Esophagus muscularis mucosa (tissue), 4 donors: Measurements from ENCODE around the gene FOXS1. TPM values are rescaled to one million over a fixed set of nuclear protein-coding genes. Genes with fewer than 3 reads are reported as not detected.

ENCODE experiments used
- DNase-seq: peaks from one replicate; pipeline ENCODE4 v3.0.0-alpha.2; 2017; ENCODE audit errors: extremely low spot score
- H3K27ac ChIP-seq, 4 donors: fragments of 200-600 bp; sonication (generic); replicated peaks in 1 of 4; 1 replicate in 3 of 4; 2 replicates in 1 of 4; pipeline ENCODE4 v1.5.1; 2016 to 2019; ENCODE audit warnings: mild to moderate bottlenecking in 1 of 4
- H3K27me3 ChIP-seq, 4 donors: fragments of 200-600 bp; sonication (generic); one replicate each; pipeline versions ENCODE4 v1.5.1 to v1.6.0; 2016 to 2019
- H3K36me3 ChIP-seq, 4 donors: fragments of 200-600 bp; sonication (generic); one replicate each; pipeline ENCODE4 v1.5.1; 2016 to 2019
- H3K4me1 ChIP-seq, 4 donors: fragments of 200-600 bp; sonication (generic); one replicate each; pipeline ENCODE4 v1.5.1; 2016 to 2019
- H3K4me3 ChIP-seq, 4 donors: fragments of 200-600 bp; sonication (generic); 1 replicate in 2 of 4; 2 replicates in 2 of 4; pipeline ENCODE4 v1.5.1; 2016 to 2019; ENCODE audit warnings: mild to moderate bottlenecking in 4 of 4, moderate library complexity in 1 of 4
- H3K9me3 ChIP-seq, 4 donors: fragments of 200-600 bp; sonication (generic); 1 replicate in 3 of 4; 2 replicates in 1 of 4; pipeline ENCODE4 v1.5.1; 2016 to 2019
- EP300 ChIP-seq: sonication (generic); formaldehyde crosslinking; IDR thresholded peaks from one replicate; pipeline ENCODE4 v1.6.1; 2017; ENCODE audit warnings: antibody characterized with exemption
- POLR2A ChIP-seq: fragments of 450-650 bp; IDR thresholded peaks from one replicate; pipeline ENCODE4 v1.6.1; 2017; ENCODE audit warnings: antibody characterized with exemption, moderate library complexity, mild to moderate bottlenecking, low read depth
- POLR2AphosphoS5 ChIP-seq, 2 donors: sonication (generic); formaldehyde crosslinking; IDR thresholded peaks; one replicate each; pipeline ENCODE4 v1.6.1; 2017; ENCODE audit warnings: antibody characterized with exemption in 2 of 2
- WGBS: methylation state at CpG from one replicate; pipeline ENCODE4 v1.1.5; 2018; 5-methylcytosine and 5-hydroxymethylcytosine counted together
- intact Hi-C: fragments of 100-400 bp; cut with DNase I; formaldehyde crosslinking; loops from one replicate; pipeline ENCODE4 v1.15.1; 2023
- total RNA-seq, 4 donors: library from RNA; depleted of rRNA; stranded (reverse); fragments of >200 nt; gene quantifications; one replicate each; pipeline versions ENCODE4 v1.1.0 to v1.2.1, GENCODE V29; 2016
- TF ChIP-seq, protein P1 (sequence below), 3 experiments: fragments of 200-600 bp in 2 of 3; fragments of 450-650 bp in 1 of 3; sonication (generic) in 2 of 3; IDR thresholded peaks; one replicate each; pipeline ENCODE4 v1.5.1; 2017 to 2019; ENCODE audit warnings: antibody characterized with exemption in 3 of 3, mild to moderate bottlenecking in 2 of 3, moderate library complexity in 1 of 3

Gene FOXS1
- total RNA-seq, 4 donors from 2014 or later, result 0.50 to 3.4 (median 0.87) TPM

GRCh38 chr20:31846793-31847138 is 1.4 kb upstream of the FOXS1 start:
- intact Hi-C loops, result no loop called here
- 81% methylated on average over 2 of the region's 3 CpGs for WGBS
- peaks cover 12 to 23% (median 15%) of the 10 kb centered on the region in 4 donors for H3K4me1 ChIP-seq

DNA sequence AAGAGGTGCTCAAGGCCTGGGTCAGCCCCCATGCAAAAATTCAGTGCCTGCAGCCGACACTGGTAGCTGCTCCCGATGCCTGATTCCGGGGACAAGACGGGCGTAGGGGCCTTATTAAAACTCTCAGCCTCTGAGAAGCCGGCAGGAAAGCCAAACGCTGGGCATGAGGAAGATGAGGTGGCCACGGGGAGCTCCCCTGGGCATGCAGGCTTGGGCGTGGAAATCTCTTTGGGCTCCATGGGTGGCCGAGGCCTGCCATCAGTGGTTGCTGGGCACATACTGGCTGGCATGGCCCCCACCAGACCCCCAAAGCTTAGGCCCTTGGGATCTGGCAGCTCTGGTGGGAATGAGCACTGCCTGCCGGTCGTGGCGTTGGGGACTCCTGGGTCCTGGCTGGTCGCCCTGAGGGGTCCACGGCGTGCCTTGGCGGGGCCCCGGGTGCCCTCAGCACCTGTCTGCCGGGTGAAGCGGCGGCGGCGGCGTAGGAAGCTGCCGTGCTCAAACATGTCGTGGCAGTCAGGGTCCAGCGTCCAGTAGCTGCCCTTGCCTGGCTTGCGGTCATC is 586 bp downstream of the FOXS1 start:
- Histone ChIP-seq H3K9me3 (no peaks in the 10 kb centered on the region), H3K4me1 (peaks cover 17 to 25% (median 17%) of the 10 kb centered on the region in 4 donors)
- 80% methylated on average over 21 of the region's 28 CpGs for WGBS

More at GRCh38 chr20:31846793-31847138, 1.4 kb upstream of the FOXS1 start:
- Histone ChIP-seq H3K27me3 (peaks cover 0 to 36% (median 3%) of the 10 kb centered on the region in 4 donors), H3K36me3 (no peaks in the 10 kb centered on the region), H3K4me3 (no peak overlapping the region), H3K9me3 (no peaks in the 10 kb centered on the region), H3K27ac (no peak overlapping the region)
- DNase-seq, result no peak
- TF ChIP-seq POLR2AphosphoS5 (IDR thresholded peaks at IDR 0.05) (no peak), EP300 (no peak), POLR2A (no peak)
- TF ChIP-seq, protein P1, sequence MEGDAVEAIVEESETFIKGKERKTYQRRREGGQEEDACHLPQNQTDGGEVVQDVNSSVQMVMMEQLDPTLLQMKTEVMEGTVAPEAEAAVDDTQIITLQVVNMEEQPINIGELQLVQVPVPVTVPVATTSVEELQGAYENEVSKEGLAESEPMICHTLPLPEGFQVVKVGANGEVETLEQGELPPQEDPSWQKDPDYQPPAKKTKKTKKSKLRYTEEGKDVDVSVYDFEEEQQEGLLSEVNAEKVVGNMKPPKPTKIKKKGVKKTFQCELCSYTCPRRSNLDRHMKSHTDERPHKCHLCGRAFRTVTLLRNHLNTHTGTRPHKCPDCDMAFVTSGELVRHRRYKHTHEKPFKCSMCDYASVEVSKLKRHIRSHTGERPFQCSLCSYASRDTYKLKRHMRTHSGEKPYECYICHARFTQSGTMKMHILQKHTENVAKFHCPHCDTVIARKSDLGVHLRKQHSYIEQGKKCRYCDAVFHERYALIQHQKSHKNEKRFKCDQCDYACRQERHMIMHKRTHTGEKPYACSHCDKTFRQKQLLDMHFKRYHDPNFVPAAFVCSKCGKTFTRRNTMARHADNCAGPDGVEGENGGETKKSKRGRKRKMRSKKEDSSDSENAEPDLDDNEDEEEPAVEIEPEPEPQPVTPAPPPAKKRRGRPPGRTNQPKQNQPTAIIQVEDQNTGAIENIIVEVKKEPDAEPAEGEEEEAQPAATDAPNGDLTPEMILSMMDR (IDR thresholded peaks at IDR 0.05), result no peak

GRCh38 chr20:31843881-31844280 is 1.5 kb downstream of the FOXS1 start:
- Histone ChIP-seq H3K36me3 (no peaks in the 10 kb centered on the region), H3K27me3 (peaks cover 0 to 7% (median 0%) of the 10 kb centered on the region in 4 donors), H3K4me3 (peak overlapping the region; percentile 10 to 43 (median 30)), H3K9me3 (no peaks in the 10 kb centered on the region), H3K4me1 (peaks cover 18 to 26% (median 20%) of the 10 kb centered on the region in 4 donors), H3K27ac (peak overlapping the region in 2 of 4 donors; percentile 9 to 10)
- TF ChIP-seq POLR2A (no peak), EP300 (no peak), POLR2AphosphoS5 (IDR thresholded peaks at IDR 0.05) (no peak)
- TF ChIP-seq, protein P1 (IDR thresholded peaks at IDR 0.05), result no peak
- WGBS, result 68% methylated on average over 5 of the region's 5 CpGs
- no peak for DNase-seq
- intact Hi-C loops, result loop anchor here (2.0 kb wide), 1 partner anchor 21 kb away; no protein-coding TSS in a partner anchor

More for the DNA sequence above, 586 bp downstream of the FOXS1 start:
- Histone ChIP-seq H3K4me3 (peak overlapping the region; percentile 10 to 43 (median 30)), H3K27ac (peak overlapping the region in 3 of 4 donors; percentile 7 to 60 (median 26)), H3K36me3 (no peaks in the 10 kb centered on the region), H3K27me3 (peaks cover 0 to 17% (median 3%) of the 10 kb centered on the region in 4 donors)
- no peak for DNase-seq
- intact Hi-C loops, result loop anchor here (2.0 kb wide), 1 partner anchor 22 kb away; no protein-coding TSS in a partner anchor
- TF ChIP-seq EP300 (no peak), POLR2A (no peak), POLR2AphosphoS5 (IDR thresholded peaks at IDR 0.05) (no peak)
- TF ChIP-seq, protein P1 (IDR thresholded peaks at IDR 0.05), result no peak

GRCh38 chr20:31843288-31843687 is 2.1 kb downstream of the FOXS1 start:
- intact Hi-C loops, result no loop called here

More at GRCh38 chr20:31843288-31843687, 2.1 kb downstream of the FOXS1 start:
- Histone ChIP-seq H3K9me3 (no peaks in the 10 kb centered on the region), H3K27ac (peak overlapping the region in 3 of 4 donors; percentile 19 to 36 (median 30)), H3K4me1 (peaks cover 23 to 32% (median 26%) of the 10 kb centered on the region in 4 donors), H3K27me3 (peaks cover 0 to 1% (median 0%) of the 10 kb centered on the region in 4 donors), H3K36me3 (no peaks in the 10 kb centered on the region), H3K4me3 (peak overlapping the region in 1 of 4 donors; percentile 31)
- TF ChIP-seq POLR2AphosphoS5 (IDR thresholded peaks at IDR 0.05) (no peak), POLR2A (no peak), EP300 (no peak)
- TF ChIP-seq, protein P1 (IDR thresholded peaks at IDR 0.05), result no peak
- DNase-seq, result no peak
- WGBS, result 65% methylated on average over 4 of the region's 6 CpGs
